ENCODE measurements around the gene KLHL42.

KLHL42 gene

DNA sequence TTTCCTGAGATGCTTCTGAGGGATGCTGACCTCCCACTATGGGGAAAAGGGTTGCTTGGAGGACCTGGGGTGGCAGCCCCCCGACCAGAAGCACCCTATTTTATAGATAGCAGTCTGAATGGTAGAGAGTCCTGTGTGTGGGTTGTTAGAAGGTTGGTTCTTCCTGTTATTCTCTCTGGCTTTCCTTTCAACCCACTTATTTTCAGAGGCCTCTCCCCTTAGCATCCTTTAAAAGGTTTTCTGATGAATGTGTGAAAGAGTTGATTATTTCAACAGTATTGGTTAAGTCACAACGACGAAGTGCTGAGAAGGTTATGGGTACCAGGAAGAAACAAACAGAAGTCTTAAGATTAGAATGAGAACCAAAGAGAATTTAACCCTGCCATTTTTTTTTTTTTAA lies 20.8 kb downstream of the KLHL42 start:
- no peak overlapping the region for H3K27ac ChIP-seq (ENCODE audit: low read depth, low read length, poor library complexity, severe bottlenecking)
- H3K4me2 ChIP-seq (ENCODE audit: low read length), result no peak overlapping the region
- no peak overlapping the region for H2AFZ ChIP-seq (ENCODE audit: low read length)
- no peak overlapping the region for H3K9ac ChIP-seq (ENCODE audit: low read length)
- no peaks in the 10 kb centered on the region for H3K9me3 ChIP-seq (ENCODE audit: low read length)
- H4K20me1 ChIP-seq (ENCODE audit: insufficient read depth, low read length), result no peaks in the 10 kb centered on the region
- H3K4me1 ChIP-seq (ENCODE audit: insufficient read depth, low read length, severe bottlenecking), result no peaks in the 10 kb centered on the region
- H3K9me2 ChIP-seq (ENCODE audit: low read depth, low read length), result no peaks in the 10 kb centered on the region
- TF ChIP-seq CTCF (IDR thresholded peaks at IDR 0.05; ENCODE audit: low read length) (no peak), EZH2 (IDR thresholded peaks at IDR 0.05; ENCODE audit: borderline replicate concordance, low read length) (no peak)
- H3K79me2 ChIP-seq (ENCODE audit: insufficient read depth, low read length), result no peaks in the 10 kb centered on the region
- H3K36me3 ChIP-seq (ENCODE audit: insufficient read depth, low read length), result peaks cover 36% of the 10 kb centered on the region
- H3K4me3 ChIP-seq (ENCODE audit: low read depth, low read length, poor library complexity, severe bottlenecking), result no peak overlapping the region
- H3F3A ChIP-seq (ENCODE audit: insufficient read depth, low read length), result no peaks in the 10 kb centered on the region
- H3K27me3 ChIP-seq (ENCODE audit: insufficient read depth, low read length), result no peaks in the 10 kb centered on the region

- Histone ChIP-seq H3K4me2 (ENCODE audit: low read length) (no peak overlapping the region), H3K9me2 (ENCODE audit: low read depth, low read length) (no peaks in the 10 kb centered on the region), H4K20me1 (ENCODE audit: insufficient read depth, low read length) (no peaks in the 10 kb centered on the region), H2AFZ (ENCODE audit: low read length) (no peak overlapping the region), H3F3A (ENCODE audit: insufficient read depth, low read length) (no peaks in the 10 kb centered on the region), H3K27me3 (ENCODE audit: insufficient read depth, low read length) (no peaks in the 10 kb centered on the region), H3K9ac (ENCODE audit: low read length) (no peak overlapping the region), H3K36me3 (ENCODE audit: insufficient read depth, low read length) (peaks cover 30% of the 10 kb centered on the region), H3K27ac (ENCODE audit: low read depth, low read length, poor library complexity, severe bottlenecking) (no peak overlapping the region), H3K79me2 (ENCODE audit: insufficient read depth, low read length) (no peaks in the 10 kb centered on the region), H3K4me1 (ENCODE audit: insufficient read depth, low read length, severe bottlenecking) (peaks cover under 1% of the 10 kb centered on the region), H3K9me3 (ENCODE audit: low read length) (no peaks in the 10 kb centered on the region), H3K4me3 (ENCODE audit: low read depth, low read length, poor library complexity, severe bottlenecking) (no peak overlapping the region)
- TF ChIP-seq CTCF (IDR thresholded peaks at IDR 0.05; ENCODE audit: low read length) (no peak), EZH2 (IDR thresholded peaks at IDR 0.05; ENCODE audit: borderline replicate concordance, low read length) (no peak)
These were observed 21.6 kb downstream of the KLHL42 start for GRCh38 chr12:27801630-27802029.

GRCh38 chr12:27802511-27802910 lies 22.5 kb downstream of the KLHL42 start:
- no peaks in the 10 kb centered on the region for H3K27me3 ChIP-seq (ENCODE audit: insufficient read depth, low read length)
- H4K20me1 ChIP-seq (ENCODE audit: insufficient read depth, low read length), result no peaks in the 10 kb centered on the region
- no peaks in the 10 kb centered on the region for H3F3A ChIP-seq (ENCODE audit: insufficient read depth, low read length)
- peaks cover 6% of the 10 kb centered on the region for H3K4me1 ChIP-seq (ENCODE audit: insufficient read depth, low read length, severe bottlenecking)
- H3K9me3 ChIP-seq (ENCODE audit: low read length), result no peaks in the 10 kb centered on the region
- peaks cover 22% of the 10 kb centered on the region for H3K36me3 ChIP-seq (ENCODE audit: insufficient read depth, low read length)
- TF ChIP-seq EZH2 (IDR thresholded peaks at IDR 0.05; ENCODE audit: borderline replicate concordance, low read length) (no peak), CTCF (IDR thresholded peaks at IDR 0.05; ENCODE audit: low read length) (no peak)
- H3K27ac ChIP-seq (ENCODE audit: low read depth, low read length, poor library complexity, severe bottlenecking), result no peak overlapping the region
- H3K79me2 ChIP-seq (ENCODE audit: insufficient read depth, low read length), result no peaks in the 10 kb centered on the region
- no peak overlapping the region for H2AFZ ChIP-seq (ENCODE audit: low read length)
- H3K4me3 ChIP-seq (ENCODE audit: low read depth, low read length, poor library complexity, severe bottlenecking), result no peak overlapping the region
- H3K9ac ChIP-seq (ENCODE audit: low read length), result no peak overlapping the region
- H3K4me2 ChIP-seq (ENCODE audit: low read length), result no peak overlapping the region
- H3K9me2 ChIP-seq (ENCODE audit: low read depth, low read length), result no peaks in the 10 kb centered on the region

Data from OCI-LY1 (cell line).